ENCODE results near the gene R3HDM1.

DNA sequence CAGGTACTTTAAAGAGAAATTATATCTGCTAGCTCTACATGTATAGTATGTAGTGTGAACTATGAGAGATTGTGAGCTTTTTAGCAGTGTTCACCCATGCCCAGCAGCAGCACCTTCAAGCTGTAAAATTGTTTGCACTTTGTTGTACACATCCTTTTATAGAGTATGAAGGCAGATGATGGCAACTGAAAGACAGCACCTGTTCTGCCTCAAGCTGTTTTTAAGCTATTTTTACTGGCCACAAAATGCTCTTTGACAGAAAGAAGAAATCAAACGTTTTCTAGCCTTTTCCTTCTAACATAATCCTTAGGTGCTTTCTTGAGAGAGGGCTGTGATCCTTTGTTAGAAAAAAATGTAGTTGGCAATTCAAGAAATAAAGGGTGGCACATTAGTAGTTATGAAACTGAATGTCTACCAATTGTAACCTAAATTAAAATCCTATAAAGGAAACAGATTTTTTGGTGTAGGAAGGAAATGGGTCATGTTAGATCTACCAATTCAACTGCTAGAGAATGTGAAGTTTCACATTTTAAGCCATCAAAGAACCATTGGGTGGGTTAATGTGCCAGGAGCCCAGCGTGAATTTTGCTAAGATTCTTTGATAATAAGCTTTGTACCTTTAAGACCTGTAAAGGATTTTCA, 59.5 kb downstream of the R3HDM1 start:
- TF ChIP-seq TCF7L2 (IDR thresholded peaks at IDR 0.05; ENCODE audit: low read depth, low read length) (no peak), POLR2AphosphoS5 (IDR thresholded peaks at IDR 0.05; ENCODE audit: low read depth, low read length) (no peak)
- TF ChIP-seq, protein P1, sequence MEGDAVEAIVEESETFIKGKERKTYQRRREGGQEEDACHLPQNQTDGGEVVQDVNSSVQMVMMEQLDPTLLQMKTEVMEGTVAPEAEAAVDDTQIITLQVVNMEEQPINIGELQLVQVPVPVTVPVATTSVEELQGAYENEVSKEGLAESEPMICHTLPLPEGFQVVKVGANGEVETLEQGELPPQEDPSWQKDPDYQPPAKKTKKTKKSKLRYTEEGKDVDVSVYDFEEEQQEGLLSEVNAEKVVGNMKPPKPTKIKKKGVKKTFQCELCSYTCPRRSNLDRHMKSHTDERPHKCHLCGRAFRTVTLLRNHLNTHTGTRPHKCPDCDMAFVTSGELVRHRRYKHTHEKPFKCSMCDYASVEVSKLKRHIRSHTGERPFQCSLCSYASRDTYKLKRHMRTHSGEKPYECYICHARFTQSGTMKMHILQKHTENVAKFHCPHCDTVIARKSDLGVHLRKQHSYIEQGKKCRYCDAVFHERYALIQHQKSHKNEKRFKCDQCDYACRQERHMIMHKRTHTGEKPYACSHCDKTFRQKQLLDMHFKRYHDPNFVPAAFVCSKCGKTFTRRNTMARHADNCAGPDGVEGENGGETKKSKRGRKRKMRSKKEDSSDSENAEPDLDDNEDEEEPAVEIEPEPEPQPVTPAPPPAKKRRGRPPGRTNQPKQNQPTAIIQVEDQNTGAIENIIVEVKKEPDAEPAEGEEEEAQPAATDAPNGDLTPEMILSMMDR (IDR thresholded peaks at IDR 0.05): no peak

Data from Panc1 (cell line).